ENCODE measurements around the gene RBM39. TPM values are rescaled to one million over a fixed set of nuclear protein-coding genes. Genes with fewer than 3 reads are reported as not detected.

Gene RBM39
- total and polyA plus RNA-seq, 2 of the 8 experiments (the other 6 are each of a cell fraction or from before 2014, with no cell fraction given) = 78.0 to 219 TPM

DNA sequence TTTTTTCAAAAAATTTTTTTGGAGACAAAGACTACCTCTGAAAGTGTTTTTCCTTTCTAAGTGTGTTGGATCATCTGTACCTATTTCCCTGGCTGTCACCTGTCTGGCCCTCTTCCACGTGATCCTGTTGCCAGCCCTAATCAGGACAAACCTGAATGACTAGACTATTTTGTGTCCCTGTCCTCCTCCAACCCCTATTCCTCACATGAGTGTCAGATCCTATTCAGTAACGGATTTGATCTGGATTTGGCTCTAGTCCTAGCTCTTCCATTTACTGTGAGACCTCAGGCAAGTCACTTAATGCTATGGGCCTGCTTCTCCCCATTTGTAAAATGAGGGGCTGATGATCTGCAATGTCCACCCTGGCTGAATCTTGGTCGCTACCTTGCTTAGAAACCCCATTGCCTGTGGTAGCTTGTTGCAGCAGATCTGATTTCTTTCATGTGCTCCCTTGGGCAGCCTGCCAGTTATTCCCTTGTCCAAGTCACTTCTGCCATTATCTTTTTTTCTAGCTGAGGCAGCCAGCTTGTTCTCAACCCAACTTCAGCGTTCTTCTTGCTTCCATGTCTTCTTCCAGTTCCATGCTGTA, 34.5 kb upstream of the RBM39 start:
- Histone ChIP-seq H3K4me1 (replicated peaks in 1 of 4; ENCODE audit: control insufficient read depth in 3 of 4, insufficient read depth in 4 of 4, low read length in 3 of 4) (peaks cover 5 to 7% (median 7%) of the 10 kb centered on the region in 4 experiments; a peak in 4 of 7 replicates), H2BK12ac (ENCODE audit: low read depth, low read length) (no peak overlapping the region), H3K27ac (ENCODE audit: low read depth, low read length) (no peak overlapping the region), H3K56ac (replicated peaks; ENCODE audit: insufficient read length, low read depth, low read length) (no peak overlapping the region), H3K23ac (ENCODE audit: insufficient read length) (no peak overlapping the region), H3K9ac (replicated peaks in 1 of 4; ENCODE audit: extremely low read depth in 1 of 4, low read depth in 3 of 4, low read length in 3 of 4) (no peak overlapping the region), H4K8ac (ENCODE audit: extremely low read depth, insufficient read depth, low read length) (no peak overlapping the region), H3K79me2 (ENCODE audit: control insufficient read depth in 1 of 2, insufficient read depth in 2 of 2, low read length in 2 of 2) (peaks cover 12 to 84% of the 10 kb centered on the region in 2 experiments; a peak in 3 of 4 replicates), H3K4me2 (ENCODE audit: insufficient read depth in 1 of 2, low read depth in 2 of 2, low read length in 2 of 2) (no peak overlapping the region), H3K14ac (ENCODE audit: insufficient read length) (no peak overlapping the region), H3K18ac (ENCODE audit: extremely low read depth, low read length) (no peak overlapping the region), H3K23me2 (ENCODE audit: low read depth, low read length) (peaks cover 4% of the 10 kb centered on the region; the same call in 1 of the 2 replicates), H3K27me3 (replicated peaks in 1 of 4; ENCODE audit: control insufficient read depth in 3 of 4, extremely low read depth in 1 of 4, insufficient read depth in 3 of 4, low read length in 3 of 4) (peaks cover 0 to under 1% (median 0%) of the 10 kb centered on the region in 4 experiments; a peak in 2 of 7 replicates), H2BK20ac (ENCODE audit: low read length) (no peak overlapping the region), H2AK5ac (ENCODE audit: low read depth, low read length) (no peak overlapping the region), H2BK5ac (ENCODE audit: low read depth, low read length) (no peak overlapping the region), H4K5ac (ENCODE audit: insufficient read length, low read depth, low read length) (no peak overlapping the region), H2BK15ac (ENCODE audit: low read length) (no peak overlapping the region), H3K79me1 (ENCODE audit: low read depth, low read length) (peaks cover 6% of the 10 kb centered on the region), H2AFZ (ENCODE audit: low read length) (no peak overlapping the region), H3K9me3 (ENCODE audit: insufficient read depth in 2 of 2, low read depth in 1 of 2, low read length in 1 of 2) (no peaks in the 10 kb centered on the region), H4K91ac (replicated peaks; ENCODE audit: insufficient read length, low read length) (no peak overlapping the region), H2BK120ac (replicated peaks; ENCODE audit: low read depth, low read length) (no peak overlapping the region), H3K36me3 (ENCODE audit: control insufficient read depth in 2 of 4, insufficient read depth in 4 of 4, low read length in 3 of 4) (peaks cover 0 to 5% (median 2%) of the 10 kb centered on the region in 4 experiments; a peak in 1 of 8 replicates), H3K4me3 (ENCODE audit: extremely low read depth in 1 of 4, insufficient read depth in 2 of 4, low read depth in 3 of 4, low read length in 4 of 4) (no peak overlapping the region), H3K4ac (replicated peaks; ENCODE audit: insufficient read length, low read depth, low read length) (no peak overlapping the region), H4K20me1 (replicated peaks in 1 of 2; ENCODE audit: control insufficient read depth in 1 of 2, insufficient read depth in 2 of 2, low read length in 2 of 2) (peaks cover 2 to 8% of the 10 kb centered on the region in 2 experiments)
- ChIA-PET CTCF (ENCODE audit: partially characterized antibody) (interaction anchor here (1.8 kb wide), 1 partner anchor 34 kb away, joined by 3 read pairs; no protein-coding TSS in a partner anchor), POLR2A (ENCODE audit: partially characterized antibody) (interaction anchor here (0.5 to 3.2 kb wide), 8 partner anchors 9 to 372 kb away, joined by 3 to 26 read pairs (median 3); partner anchors contain the start of gene RBM39)
- no peak for DNase-seq (ENCODE audit: low read depth in 1 of 2, low spot score in 2 of 2)
- 82% methylated on average over 4 of the region's 4 CpGs; no CpG with 5 or more reads in 1 of the 2 experiments for WGBS, 2 experiments (ENCODE audit: extremely low coverage in 1 of 2, insufficient coverage in 1 of 2, insufficient read length in 1 of 2, insufficient replicate concordance in 2 of 2, low coverage in 1 of 2, low lambda C conversion rate in 2 of 2, missing lambda C conversion rate in 1 of 2)
- no peak for FAIRE-seq
- no peak for TF ChIP-seq CEBPB (IDR thresholded peaks at IDR 0.05; ENCODE audit: low read depth, low read length)
- TF ChIP-seq SP2 (IDR thresholded peaks at IDR 0.05; ENCODE audit: low read length) = no peak
- TF ChIP-seq PHF8 (conservative IDR thresholded peaks at IDR 0.05; ENCODE audit: low read depth, low read length) = no peak
- TF ChIP-seq CHD2 (IDR thresholded peaks at IDR 0.05; ENCODE audit: low read length) = no peak
- no peak for TF ChIP-seq JUND (IDR thresholded peaks at IDR 0.05; ENCODE audit: low read length)
- no peak for TF ChIP-seq TAF1 (IDR thresholded peaks at IDR 0.05; ENCODE audit: low read depth, low read length)
- no peak for TF ChIP-seq RAD21 (IDR thresholded peaks at IDR 0.05 in 1 of 2, conservative IDR thresholded peaks at IDR 0.05 in 1 of 2; ENCODE audit: low read depth in 2 of 2, low read length in 2 of 2)
- TF ChIP-seq SIX5 (IDR thresholded peaks at IDR 0.05; ENCODE audit: low read depth, low read length) = no peak
- TF ChIP-seq, protein P1, sequence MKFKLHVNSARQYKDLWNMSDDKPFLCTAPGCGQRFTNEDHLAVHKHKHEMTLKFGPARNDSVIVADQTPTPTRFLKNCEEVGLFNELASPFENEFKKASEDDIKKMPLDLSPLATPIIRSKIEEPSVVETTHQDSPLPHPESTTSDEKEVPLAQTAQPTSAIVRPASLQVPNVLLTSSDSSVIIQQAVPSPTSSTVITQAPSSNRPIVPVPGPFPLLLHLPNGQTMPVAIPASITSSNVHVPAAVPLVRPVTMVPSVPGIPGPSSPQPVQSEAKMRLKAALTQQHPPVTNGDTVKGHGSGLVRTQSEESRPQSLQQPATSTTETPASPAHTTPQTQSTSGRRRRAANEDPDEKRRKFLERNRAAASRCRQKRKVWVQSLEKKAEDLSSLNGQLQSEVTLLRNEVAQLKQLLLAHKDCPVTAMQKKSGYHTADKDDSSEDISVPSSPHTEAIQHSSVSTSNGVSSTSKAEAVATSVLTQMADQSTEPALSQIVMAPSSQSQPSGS (IDR thresholded peaks at IDR 0.05; ENCODE audit: low read length) = no peak
- no peak for TF ChIP-seq TAF7 (optimal IDR thresholded peaks at IDR 0.05; ENCODE audit: borderline replicate concordance, low read depth, low read length)
- no peak for TF ChIP-seq BACH1 (IDR thresholded peaks at IDR 0.05; ENCODE audit: low read length)
- TF ChIP-seq TEAD4 (IDR thresholded peaks at IDR 0.05; ENCODE audit: low read depth, low read length) = no peak
